HG03039 (cell line): Measurements from ENCODE around the gene RHBDD3.
"Not testable (repeated sequence)": the region's sequence is repeated elsewhere in the genome, so short reads cannot be mapped to it uniquely, and the experiment has no call there.

Source experiments
- ATAC-seq: cut with Tn5 transposase; IDR thresholded peaks from one replicate; pipeline ENCODE4 v1.9.1; 2021; ENCODE audit warnings: mild to moderate bottlenecking, moderate library complexity; ENCODE audit not compliant: unreplicated experiment

RHBDD3 gene

GRCh38 chr22:29251981-29252911, 15.5 kb downstream of the RHBDD3 start:
- no peak for ATAC-seq

- no peak for ATAC-seq
Observed at GRCh38 chr22:29251265-29251664, 16.5 kb downstream of the RHBDD3 start.

- not testable (repeated sequence) for ATAC-seq
Observed at GRCh38 chr22:29247891-29248290, 19.9 kb downstream of the RHBDD3 start.

GRCh38 chr22:29245626-29246385, 22.0 kb downstream of the RHBDD3 start:
- no peak for ATAC-seq

- ATAC-seq, result no peak
Observed at GRCh38 chr22:29244785-29245625, 22.8 kb downstream of the RHBDD3 start.

GRCh38 chr22:29243874-29244446, 23.8 kb downstream of the RHBDD3 start:
- no peak for ATAC-seq

- ATAC-seq, result not testable (repeated sequence)
Observed at GRCh38 chr22:29240481-29240880, 27.3 kb downstream of the RHBDD3 start.

GRCh38 chr22:29233277-29233877, 34.4 kb downstream of the RHBDD3 start:
- no peak for ATAC-seq

GRCh38 chr22:29231971-29232959, 35.5 kb downstream of the RHBDD3 start:
- no peak for ATAC-seq

- ATAC-seq, result no peak
Observed at GRCh38 chr22:29230972-29231875, 36.6 kb downstream of the RHBDD3 start.

GRCh38 chr22:29226351-29226981, 41.3 kb downstream of the RHBDD3 start:
- no peak for ATAC-seq

GRCh38 chr22:29225422-29226090, 42.2 kb downstream of the RHBDD3 start:
- no peak for ATAC-seq

- no peak for ATAC-seq
Observed at GRCh38 chr22:29224859-29225410, 42.8 kb downstream of the RHBDD3 start.

GRCh38 chr22:29224121-29224858, 43.5 kb downstream of the RHBDD3 start:
- no peak for ATAC-seq

- no peak for ATAC-seq
Observed at GRCh38 chr22:29219881-29220670, 47.7 kb downstream of the RHBDD3 start.
